Neural progenitor cell (in vitro differentiated cells): ENCODE results near the gene SLC15A4.

ENCODE experiments used
- CTCF ChIP-seq: fragments of 200-600 bp; sonication (generic); IDR thresholded peaks from 2 replicates; pipeline ENCODE4 v1.5.1; 2017; ENCODE audit warnings: antibody characterized with exemption, mild to moderate bottlenecking
- EZH2 ChIP-seq: fragments of 200-600 bp; sonication (generic); IDR thresholded peaks from 2 replicates; pipeline ENCODE4 v1.6.1; 2017; ENCODE audit warnings: antibody characterized with exemption, mild to moderate bottlenecking, moderate library complexity

- TF ChIP-seq EZH2 (no peak), CTCF (no peak)
These were observed 4.2 kb downstream of the SLC15A4 start for GRCh38 chr12:128819293-128820144.
